PC-9 (cell line): Measurements from ENCODE around the gene DAB1.

Experiments used
- EZH2 ChIP-seq: fragments of 200-600 bp; sonication (generic); IDR thresholded peaks from 2 replicates; pipeline ENCODE4 v1.8.0; 2017; ENCODE audit warnings: antibody characterized with exemption, low read depth
- TF ChIP-seq, protein P1 (sequence below): fragments of 200-600 bp; sonication (generic); conservative IDR thresholded peaks from 2 replicates; pipeline ENCODE4 v1.6.1; 2017; ENCODE audit warnings: mixed run types, antibody characterized with exemption, mild to moderate bottlenecking, moderate library complexity

DNA sequence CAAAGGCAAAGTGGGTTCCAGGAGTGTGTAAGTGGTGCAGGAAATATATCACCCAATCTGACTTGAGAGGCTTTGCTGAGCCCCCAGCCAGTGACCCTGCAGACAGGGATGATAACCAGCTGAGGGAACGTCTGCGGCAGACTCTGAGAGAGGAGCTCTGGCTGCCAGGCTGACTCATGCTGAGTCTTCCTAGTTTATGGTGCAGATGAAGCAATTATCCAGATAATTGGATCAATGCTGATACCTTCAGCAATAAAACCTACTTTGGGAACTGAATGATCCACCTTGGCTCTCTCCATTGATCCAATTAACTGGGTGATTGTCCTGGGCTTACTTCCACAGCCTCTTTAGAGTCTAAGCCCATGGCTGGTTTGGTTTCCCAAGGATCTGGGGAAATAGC, 465.3 kb downstream of the DAB1 start:
- TF ChIP-seq, protein P1, sequence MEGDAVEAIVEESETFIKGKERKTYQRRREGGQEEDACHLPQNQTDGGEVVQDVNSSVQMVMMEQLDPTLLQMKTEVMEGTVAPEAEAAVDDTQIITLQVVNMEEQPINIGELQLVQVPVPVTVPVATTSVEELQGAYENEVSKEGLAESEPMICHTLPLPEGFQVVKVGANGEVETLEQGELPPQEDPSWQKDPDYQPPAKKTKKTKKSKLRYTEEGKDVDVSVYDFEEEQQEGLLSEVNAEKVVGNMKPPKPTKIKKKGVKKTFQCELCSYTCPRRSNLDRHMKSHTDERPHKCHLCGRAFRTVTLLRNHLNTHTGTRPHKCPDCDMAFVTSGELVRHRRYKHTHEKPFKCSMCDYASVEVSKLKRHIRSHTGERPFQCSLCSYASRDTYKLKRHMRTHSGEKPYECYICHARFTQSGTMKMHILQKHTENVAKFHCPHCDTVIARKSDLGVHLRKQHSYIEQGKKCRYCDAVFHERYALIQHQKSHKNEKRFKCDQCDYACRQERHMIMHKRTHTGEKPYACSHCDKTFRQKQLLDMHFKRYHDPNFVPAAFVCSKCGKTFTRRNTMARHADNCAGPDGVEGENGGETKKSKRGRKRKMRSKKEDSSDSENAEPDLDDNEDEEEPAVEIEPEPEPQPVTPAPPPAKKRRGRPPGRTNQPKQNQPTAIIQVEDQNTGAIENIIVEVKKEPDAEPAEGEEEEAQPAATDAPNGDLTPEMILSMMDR = no peak
- no peak for TF ChIP-seq EZH2
